Measurements from ENCODE around the gene GLIS1.

Gene GLIS1

GRCh38 chr1:53553734-53554509, 185.0 kb downstream of the GLIS1 start:
- no peak overlapping the region for H3K27ac ChIP-seq
- no peak for TF ChIP-seq ZFX (IDR thresholded peaks at IDR 0.05)
- no peak for TF ChIP-seq CTCF (conservative IDR thresholded peaks at IDR 0.05)

GRCh38 chr1:53552981-53553733, 185.8 kb downstream of the GLIS1 start:
- H3K27ac ChIP-seq, result no peak overlapping the region
- TF ChIP-seq CTCF (conservative IDR thresholded peaks at IDR 0.05) (no peak), ZFX (IDR thresholded peaks at IDR 0.05) (no peak)

GRCh38 chr1:53552146-53552861, 186.7 kb downstream of the GLIS1 start:
- H3K27ac ChIP-seq, result no peak overlapping the region
- no peak for TF ChIP-seq CTCF (conservative IDR thresholded peaks at IDR 0.05)
- no peak for TF ChIP-seq ZFX (IDR thresholded peaks at IDR 0.05)

GRCh38 chr1:53551428-53551995, 187.5 kb downstream of the GLIS1 start:
- TF ChIP-seq ZFX (IDR thresholded peaks at IDR 0.05) (no peak), CTCF (conservative IDR thresholded peaks at IDR 0.05) (no peak)
- H3K27ac ChIP-seq, result no peak overlapping the region

GRCh38 chr1:53550201-53550741, 188.7 kb downstream of the GLIS1 start:
- H3K27ac ChIP-seq, result no peak overlapping the region
- no peak for TF ChIP-seq ZFX (IDR thresholded peaks at IDR 0.05)
- TF ChIP-seq CTCF (conservative IDR thresholded peaks at IDR 0.05), result no peak

GRCh38 chr1:53549781-53550180, 189.2 kb downstream of the GLIS1 start:
- TF ChIP-seq ZFX (IDR thresholded peaks at IDR 0.05) (no peak), CTCF (conservative IDR thresholded peaks at IDR 0.05) (no peak)
- H3K27ac ChIP-seq, result no peak overlapping the region
